ENCODE data around the gene SH3TC1.

The SH3TC1 gene

DNA sequence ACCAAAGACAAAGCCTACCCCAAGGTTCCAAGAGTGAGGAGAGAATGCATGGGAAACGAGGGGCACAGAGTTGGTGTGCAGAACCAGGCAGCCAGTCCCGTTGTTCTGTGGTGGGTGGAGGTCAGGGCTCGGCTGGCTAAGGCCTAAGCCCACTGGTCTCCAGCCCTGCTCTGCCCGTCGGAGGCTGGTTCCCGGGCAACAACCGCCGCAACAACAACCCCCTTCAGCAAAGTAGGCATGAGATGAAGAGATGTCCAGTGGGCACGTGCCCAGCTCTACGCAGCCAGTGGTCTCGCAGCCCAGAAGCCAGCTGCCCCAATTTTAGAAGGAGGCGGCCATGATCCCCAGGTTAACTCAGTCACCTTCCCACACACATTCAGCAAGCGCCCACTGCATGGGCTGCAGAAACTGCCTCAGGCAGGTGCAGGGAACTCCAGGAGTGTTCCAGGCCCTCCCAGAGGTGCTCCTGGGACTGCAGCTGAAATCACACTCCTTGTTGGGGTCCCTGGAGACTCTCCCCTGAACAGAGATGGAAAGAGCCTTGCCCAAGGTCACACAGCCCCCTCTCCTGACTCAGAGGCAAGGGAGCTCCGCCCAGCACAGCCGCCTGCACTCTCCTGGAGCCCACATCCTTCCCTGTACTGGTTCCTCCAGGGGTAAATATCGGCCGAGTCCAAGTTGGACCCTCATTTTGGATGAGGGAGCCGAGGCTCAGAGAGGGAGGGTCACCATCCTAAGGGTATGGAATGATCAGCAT is 45.1 kb downstream of the SH3TC1 start:
- DNase-seq (ENCODE audit: low read depth): no peak

DNA sequence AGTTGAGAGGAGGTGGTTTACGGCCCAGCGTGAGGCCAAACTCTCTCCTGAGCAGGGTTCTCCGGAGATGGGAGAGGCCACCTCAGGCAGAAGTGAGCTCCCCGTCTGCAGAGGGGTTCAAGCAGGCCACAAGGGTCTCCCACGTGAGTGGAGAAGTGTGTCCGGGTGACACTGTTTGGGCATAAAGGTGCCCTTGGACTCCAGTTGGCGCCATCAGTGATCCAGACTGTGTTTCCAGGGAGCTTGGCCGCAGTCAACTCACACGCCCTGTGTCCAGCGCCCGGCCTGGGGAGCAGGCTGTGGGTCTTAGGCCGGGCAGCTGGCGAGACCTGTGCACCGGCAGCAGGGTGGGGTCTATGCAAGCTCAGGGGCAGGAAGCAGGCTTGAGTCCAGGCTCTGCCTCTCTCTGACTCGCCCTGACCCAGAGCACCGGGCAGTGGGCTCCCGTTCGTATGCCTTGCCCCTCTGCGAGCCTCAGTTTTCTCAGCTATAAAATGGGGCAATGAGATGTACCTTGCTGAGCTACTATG is 45.9 kb downstream of the SH3TC1 start:
- DNase-seq (ENCODE audit: low read depth): no peak

DNA sequence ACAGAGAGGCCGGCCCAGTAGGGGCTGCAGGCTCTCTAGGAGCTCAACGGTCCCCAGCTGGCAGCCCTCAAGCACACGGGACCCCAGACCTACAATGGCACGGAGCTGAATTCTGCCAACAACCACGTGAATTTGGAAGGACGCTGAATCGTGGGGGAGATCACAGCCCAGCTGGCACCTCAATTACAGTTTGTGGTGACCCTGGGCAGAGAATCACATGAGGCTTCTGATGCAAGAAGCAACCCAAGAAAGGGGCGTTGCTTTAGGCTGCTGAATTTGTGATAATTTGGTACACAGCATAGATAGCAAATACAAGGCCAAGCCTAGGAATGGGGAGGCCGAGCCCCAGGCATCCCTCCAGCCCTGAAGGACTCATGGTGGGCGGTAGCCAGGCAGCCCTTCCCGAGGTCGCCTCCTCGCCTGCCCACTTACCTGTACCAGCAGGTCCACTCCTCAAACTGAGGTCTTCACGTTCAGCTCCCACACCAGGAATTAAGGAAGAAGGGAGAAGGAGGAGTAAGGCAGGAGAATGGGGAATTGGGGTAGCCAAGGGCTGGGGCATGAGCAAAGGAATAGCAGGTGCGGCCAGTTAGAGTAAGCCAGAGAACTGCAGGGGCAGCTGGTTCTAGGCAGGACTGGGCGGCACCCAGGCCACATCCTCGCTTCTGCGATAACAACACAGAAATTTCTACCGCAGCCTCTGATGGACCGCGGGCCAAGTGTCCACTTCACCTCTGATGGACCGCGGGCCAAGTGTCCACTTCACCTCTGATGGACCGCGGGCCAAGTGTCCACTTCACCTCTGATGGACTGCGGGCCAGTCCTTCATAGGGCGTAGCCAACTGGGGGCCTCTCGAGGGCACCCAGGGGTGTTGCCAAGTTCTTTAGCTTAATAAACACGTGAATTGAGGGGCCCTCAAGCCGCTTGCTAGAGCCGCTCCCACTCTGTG is 47.1 kb downstream of the SH3TC1 start:
- no peak for DNase-seq (ENCODE audit: low read depth)

DNA sequence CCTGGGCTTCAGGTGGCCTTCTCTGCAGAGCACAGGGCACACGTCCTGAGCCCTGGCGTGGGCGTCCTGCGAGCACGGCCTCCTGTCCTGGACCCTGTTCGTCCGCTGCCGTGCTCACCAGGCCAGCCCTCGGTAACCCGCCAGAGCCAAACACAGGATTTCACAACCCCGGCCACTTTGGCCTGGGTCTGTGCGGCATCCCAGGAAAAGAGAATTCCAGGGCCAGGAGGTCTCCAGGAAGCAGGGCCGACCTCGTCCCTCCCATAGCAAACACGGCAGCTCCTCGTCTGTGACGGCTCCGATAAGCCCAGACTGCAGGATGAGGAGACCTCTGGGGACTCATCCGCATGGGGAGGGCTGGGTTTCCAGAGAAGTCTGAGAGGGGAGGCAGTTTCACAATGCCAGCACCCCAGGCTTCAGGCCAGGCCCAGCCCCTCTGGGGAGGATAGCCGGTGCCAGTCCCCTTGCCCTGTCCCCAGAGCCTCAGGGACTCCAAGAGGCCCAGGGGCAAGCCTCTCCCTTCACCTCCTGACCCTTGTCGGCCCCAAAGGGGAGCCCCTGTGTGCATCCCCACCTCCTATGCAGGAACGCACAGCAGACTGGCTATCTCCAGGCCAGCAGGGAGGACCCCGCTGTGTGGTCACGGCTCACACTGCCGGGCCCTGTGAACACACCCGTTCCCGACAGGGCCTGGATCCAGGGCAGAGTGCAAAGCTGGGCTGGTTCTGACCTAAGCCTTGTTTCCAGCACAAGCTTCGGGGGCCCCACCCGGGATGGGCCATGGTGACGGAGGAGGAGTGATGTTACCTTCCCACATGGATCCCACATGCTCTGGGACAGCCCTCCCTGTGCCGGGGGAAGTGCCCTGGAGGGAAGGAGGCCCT is 48.2 kb downstream of the SH3TC1 start:
- DNase-seq (ENCODE audit: low read depth): no peak

DNA sequence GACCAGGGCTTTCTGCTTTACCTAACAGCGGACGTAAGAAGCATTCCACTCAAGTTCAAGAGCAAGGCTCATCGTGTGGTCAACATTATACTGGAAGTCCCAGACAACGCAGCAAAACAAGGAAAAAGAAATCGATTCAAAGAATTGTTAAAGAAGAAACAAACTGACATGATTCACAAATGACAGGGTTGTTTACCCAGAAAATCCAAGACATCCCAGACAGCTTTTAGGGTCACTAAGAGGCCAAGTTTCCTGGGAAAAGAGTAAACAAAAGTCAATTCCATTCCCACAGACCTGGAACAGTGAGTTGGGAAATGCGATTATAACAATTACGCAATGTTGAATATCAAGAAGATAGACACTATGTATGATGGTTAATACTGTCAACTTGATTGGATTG is 49.0 kb downstream of the SH3TC1 start:
- no peak for DNase-seq (ENCODE audit: low read depth)

DNA sequence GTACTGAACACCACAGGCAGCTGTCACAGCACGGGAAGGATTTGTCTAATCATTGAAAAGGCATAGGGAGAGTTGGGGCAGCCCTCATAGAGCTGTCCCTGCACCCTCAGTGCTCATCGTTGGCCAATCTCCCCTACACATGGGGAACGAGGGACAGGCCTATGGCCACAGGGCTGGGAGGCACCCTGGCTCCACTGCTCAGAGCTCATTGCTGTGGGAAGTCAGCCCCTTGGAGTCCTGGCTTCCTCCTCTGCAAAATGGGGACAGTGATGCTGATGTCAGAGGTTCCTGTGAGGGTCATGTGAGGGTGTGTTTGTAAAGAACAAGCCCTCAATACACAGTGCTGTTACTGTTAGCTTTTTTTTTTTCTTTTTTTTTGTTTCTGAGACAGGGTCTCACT is 51.1 kb downstream of the SH3TC1 start:
- DNase-seq (ENCODE audit: low read depth): no peak

DNA sequence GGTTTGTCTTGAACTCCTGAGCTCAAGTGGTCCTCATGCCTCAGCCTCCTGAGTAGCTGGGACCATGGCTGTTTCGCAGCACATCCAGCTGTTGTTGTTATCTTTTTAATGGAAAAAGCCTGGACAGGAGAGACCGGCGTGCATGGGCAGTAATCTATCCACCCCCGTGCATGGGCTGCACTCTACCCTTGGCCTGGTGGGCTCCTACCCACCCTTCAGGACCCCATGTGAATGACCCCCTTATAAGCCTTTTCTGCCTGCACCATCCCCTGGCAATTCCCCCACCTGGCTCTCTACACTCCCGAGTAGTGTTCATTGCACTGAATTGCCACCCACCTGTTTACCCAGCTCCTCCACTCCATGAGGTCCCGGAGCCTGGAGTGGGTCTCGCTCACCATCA is 51.5 kb downstream of the SH3TC1 start:
- no peak for DNase-seq (ENCODE audit: low read depth)

DNA sequence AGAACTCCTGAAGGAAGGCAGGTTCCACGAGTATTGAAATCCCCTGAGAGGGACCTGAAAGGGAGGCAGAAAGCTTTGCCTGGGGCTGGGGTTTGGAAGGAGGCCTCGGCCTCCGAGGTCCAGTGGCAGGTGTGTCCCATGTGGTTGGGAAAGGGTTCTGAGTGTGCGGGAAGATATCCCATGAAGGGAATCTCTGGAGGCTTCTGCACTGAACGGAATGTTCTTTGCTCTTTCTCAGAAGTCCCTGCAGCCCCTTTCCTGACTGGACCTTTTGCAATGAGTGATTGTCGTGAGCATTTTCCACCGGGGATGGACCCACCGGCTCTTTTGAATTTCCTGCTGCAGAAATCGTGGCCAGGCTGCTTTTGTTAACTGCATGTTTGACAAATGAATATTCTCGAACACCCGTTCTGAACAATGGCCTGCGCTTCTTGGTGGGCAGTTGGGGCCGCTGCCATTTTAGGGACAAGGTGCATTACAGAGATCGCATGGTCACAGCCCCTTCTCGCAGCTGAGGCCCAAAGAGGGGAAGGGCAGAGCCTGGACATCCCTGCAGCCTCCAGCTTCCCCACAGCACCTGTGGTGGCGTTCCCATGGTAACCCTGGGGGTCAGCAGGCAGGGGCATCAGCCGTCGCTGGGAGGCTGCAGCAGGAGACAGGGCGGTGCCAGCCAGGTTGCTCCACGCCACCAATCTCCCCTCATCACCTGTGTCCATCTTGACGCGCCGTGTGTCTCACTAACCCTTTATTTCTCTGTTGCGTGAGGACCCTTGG is 52.2 kb downstream of the SH3TC1 start:
- no peak for DNase-seq (ENCODE audit: low read depth)

DNA sequence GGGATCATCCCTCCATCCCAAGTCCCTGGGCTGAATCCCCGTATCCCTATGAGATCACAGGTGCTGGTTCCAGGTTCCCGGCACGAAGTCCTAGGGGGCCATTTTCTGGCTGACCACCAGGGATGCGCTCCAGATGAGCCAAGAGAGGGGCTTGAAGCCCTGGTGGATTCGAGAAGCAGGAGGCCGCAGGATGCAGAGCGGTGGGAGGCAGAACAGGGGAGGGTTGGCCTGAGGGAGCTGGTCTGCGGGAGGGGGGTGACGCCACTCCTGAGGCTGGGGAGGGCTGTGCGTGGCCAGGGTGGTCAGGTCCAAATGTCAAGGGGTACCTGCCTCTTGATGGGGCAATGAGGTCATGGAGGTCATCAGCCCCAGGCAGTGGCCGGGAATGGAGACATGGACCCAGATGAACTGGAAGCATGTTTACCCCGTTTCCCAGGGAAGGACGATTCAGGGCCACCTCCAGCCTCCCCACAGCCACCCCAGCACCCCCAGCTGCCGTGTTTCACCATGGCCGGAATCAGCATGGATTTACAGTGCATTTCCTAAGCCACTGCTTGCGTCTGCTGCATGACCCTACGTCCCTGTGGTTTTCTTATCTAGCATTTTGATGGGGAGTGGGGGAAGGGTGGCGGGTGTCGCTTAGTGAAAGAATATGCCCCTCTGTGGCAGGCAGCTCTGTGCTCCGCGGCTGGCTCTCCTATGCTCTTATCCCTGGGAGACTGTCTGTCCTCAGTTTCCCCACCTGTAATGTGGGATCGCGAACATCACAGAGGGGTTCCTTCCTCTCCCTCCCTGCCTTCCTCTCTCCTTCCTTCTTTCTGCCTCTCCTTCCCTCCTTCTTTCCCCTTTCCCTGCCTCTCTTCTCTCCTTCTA is 53.4 kb downstream of the SH3TC1 start:
- DNase-seq (ENCODE audit: low read depth): no peak

DNA sequence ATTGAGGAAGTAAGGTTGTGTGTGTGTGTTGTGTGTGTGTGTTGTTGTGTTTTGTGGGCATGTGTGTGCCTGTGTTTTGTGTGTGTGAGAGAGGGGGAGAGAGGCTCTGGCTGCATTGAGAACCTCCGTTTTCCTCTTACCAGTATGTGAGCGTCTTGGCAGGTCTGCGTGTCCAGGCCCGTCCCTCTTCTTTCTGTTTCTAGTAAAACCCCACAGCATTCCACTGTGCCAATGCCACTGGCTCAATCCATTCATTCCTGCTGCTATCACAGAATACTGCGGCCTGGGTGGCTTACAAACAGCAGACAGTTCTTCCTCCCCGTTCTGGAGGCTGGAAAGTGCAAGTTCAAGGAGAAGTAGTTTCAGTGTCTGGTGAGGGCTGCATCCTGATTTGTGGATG is 55.0 kb downstream of the SH3TC1 start:
- no peak for DNase-seq (ENCODE audit: low read depth)

DNA sequence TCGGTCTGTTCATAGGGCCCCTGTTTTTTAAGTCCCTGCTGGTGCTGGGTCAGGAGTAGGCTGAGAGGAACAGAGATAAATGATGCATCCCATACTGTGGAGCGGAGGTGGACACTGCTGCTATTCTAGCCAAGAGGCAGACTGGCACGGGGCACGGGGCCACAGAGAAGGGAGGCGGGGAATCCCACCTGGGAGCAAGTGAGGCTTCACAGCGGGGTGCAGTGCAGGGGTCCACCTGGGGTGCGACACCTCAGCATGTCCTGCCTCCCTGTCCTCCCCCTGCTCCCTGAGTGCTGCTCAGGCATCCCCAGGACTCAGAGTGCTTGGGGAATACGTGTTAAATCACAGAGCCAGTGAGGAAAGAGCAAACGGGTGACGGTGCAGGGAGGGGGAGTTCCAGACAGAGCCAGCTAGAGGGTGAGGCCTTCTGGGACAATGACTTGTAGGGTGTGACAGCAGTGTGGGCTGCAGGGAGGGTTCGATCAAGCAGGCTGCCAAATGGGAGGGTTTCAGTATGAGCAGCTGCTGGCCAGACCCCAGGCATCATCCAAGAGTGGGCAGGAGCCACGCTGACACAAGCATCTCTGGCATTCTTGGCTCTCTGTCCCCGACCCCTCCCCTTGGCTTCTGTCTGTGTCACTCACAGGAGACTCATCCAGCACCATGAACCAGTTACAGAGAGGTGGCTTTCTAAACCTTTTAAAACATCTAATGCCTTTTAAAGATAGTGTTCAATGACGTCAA is 56.8 kb downstream of the SH3TC1 start:
- no peak for DNase-seq (ENCODE audit: low read depth)

DNA sequence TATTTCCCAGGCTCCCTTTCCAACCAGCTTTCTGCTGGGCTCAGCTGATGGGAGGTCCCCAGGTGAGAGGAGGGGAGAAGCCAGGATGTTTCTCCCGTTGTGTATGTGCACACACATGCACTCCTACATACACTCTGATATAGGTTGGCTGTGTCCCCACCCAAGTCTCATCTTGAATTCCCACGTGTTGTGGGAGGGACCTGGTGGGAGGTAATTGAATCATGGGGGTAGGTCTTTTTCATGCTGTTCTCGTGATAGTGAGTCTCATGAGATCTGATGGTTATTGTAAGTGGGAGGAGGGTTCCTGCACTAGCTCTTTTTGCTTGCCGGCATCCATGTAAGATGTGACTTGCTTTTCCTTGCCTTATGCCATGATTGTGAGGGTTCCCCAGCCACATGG is 58.8 kb downstream of the SH3TC1 start:
- no peak for DNase-seq (ENCODE audit: low read depth)

DNA sequence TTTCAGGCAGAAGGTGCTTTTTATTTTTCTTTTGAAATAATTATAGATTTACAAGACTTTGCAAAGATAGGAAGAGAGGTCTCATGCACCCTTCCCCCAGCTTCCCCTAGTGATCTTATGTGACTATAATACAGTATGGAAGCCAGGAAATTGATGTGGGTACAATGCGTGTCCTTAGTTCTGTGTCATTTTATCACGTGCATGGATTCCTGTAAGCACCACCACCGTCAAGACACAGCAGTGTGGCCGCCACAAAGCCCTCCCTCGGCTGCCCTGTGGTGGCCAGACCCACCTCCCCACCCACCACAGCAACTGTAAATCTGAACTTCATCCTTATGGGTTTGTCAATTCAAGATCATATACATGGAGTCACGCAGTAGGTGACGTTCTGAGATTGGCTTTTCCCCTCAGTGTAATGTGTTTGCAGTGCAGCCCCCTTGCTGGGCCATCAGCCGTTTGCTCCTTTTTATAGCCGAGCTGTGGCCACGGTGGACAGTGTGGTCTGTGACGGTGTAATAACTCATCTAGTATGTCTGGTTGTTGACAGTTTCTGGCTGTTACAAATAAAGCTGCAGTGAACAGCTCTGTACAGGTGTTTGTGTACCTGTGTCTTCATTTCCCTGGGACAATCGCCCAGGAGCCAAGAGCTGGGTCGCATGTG is 59.6 kb downstream of the SH3TC1 start:
- no peak for DNase-seq (ENCODE audit: low read depth)

DNA sequence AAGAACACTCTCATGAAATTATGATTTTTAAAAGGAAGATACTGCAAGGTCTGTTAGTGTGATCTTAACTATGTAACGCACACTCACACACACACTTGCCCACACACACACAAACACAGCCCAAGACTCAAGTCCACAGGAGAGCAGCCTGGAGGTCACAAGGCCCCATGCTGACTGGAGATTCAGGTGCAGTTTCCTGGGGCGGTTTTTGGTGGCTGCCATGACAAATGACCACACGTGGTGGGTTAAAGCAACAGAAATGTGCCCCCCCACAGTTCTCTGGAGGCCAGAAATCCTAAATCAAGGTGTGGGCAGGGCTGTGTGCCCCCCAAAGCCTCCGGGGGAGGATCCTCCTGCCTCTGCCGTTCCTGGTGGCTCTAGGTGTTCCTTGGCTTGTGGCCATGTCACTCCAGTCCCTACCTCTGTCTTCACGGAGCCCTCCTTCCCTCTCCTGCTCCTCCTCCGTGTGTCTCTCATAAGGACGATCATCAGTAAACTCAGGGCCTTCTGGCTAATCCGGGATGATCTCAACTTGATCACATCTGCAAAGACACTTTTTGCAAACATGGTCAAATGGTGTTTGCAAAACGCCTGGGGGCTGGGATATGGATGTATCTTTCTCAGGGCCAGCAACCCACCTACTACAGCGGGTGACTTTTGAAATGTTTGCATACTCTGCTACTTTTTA is 60.8 kb downstream of the SH3TC1 start:
- DNase-seq (ENCODE audit: low read depth): no peak

DNA sequence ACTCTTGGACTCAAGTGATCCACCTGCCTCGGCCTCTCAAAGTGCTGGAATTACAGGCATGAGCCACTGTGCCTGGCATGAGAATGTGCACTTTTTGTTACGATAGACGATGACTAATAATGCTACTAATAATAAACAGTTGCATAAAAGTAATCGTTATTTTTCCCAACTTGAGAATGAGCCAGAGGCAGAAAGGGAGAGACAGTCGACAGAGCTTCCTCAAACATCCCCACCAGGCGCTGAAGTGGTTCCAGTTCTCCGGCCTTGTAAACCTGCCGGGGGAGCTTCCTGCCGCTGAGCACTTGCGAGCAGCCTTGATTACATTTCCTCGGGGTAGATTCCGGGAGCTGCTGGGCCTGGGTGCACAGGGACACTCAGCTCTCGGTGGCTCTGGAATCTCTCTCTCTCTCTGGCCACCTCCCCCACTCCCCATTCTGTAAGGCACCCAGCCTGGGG is 61.6 kb downstream of the SH3TC1 start:
- DNase-seq (ENCODE audit: low read depth): no peak

DNA sequence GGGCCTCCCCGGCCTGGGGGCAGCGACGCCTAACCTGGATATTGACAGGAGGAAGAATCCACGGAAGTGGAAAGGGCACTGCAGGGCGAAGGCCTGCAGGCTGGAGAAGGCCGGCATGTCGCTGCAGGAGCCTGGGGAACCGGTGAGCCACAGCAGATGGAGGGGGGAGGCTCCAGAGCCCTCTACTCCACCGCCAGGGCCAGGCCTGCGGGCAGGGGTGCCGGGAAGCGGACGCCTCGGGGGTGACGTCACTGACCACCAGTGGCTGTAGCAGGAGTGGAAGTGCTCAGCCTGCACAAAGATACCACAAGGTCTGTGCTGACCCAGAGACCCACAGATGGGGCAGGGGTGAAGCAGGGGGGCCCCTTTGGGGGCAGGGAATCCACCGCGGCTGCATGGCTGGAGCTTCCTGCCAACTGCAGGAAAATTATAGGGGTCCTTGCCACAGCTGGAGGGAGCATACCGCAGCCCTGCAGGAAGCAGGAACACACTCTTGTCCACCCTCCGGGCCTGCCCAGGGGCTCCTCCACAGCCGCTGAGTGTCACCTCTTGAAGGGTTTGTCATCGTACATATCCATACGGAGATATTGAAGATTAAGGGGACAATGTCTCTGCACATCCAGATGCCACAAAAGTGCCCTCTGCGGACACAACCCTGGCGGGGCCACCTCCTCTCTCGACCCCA is 62.9 kb downstream of the SH3TC1 start:
- DNase-seq (ENCODE audit: low read depth): no peak

DNA sequence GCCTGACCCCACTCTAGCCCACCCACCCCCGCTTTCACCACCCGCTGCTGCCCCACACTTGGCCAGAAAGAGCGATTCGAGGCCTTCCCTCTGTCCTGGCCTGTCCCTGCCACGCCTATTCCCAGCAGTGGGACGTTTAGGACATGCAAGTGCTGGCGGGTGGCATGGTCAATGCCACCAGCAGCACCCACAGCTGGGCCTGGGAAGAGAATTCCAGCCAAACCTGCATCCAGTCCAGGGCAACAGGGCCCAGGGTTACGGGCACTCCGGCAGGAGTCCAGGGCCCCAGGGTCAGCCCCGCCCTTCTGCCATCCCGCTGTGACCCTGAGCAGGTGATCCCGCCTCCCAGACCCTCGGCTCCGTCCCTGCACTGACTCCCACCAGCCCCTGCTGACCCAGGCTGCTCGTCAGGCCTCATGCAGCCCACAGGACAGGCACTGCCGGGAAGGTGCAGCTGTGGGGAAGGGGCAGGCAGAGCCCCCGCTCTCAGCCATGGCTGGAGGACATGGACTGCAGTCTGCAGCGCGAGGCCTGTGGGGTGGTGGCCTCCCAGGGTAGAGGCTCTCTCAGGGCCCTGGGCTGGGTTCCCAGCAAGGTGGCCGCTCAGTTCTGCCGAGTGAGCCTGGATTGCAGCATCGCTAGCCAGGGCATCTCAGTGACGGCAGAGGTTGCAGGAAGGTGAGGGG is 63.7 kb downstream of the SH3TC1 start:
- no peak for DNase-seq (ENCODE audit: low read depth)
